NCI-H2029 treated with DMSO at 0.1 percent for 48 hours (cell line): ENCODE measurements around the gene TSC22D1.
"Not testable (repeated sequence)": the region's sequence is repeated elsewhere in the genome, so short reads cannot be mapped to it uniquely, and the experiment has no call there.

Experiments used
- DNase-seq: peaks from one replicate; lab custom pipeline; 2025; lab: John Stamatoyannopoulos, UW

TSC22D1 gene

DNA sequence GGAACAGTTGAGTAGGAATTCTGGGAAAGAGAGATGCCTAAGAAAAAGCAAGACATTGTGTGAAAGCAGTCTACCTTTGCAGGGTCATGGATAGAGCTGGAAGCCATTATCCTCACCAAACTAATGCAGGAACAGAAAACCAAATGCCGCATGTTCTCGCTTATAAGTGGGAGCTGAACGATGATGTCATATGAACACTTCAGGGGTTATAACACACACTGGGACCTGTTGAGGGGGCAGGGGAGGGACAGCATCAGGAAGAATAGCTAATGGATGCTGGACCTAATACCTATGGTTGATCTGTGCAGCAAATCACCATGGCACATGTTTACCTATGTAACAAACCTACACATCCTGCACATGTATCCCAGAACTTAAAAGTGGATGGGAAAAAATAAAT is 69.9 kb downstream of the TSC22D1 start:
- no peak for DNase-seq

DNA sequence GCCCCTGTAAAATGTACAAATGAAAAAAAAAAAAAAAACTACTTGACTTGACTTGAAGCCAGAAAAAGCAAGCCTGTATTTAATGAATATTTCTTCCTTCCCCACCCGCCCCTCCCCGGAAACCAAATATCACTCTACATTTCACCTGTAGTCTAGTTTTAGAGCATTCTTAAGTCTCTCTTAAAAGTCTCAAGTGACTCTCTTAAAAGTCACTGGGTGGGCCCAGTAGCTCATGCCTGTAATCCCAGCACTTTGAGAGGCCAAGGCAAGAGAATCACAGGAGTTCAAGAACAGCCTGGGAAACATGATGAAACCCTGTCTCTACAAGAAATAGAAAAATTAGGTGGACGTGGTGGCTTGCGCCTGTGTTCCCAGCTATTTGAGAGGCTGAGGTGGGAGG is 72.0 kb downstream of the TSC22D1 start:
- DNase-seq = no peak

DNA sequence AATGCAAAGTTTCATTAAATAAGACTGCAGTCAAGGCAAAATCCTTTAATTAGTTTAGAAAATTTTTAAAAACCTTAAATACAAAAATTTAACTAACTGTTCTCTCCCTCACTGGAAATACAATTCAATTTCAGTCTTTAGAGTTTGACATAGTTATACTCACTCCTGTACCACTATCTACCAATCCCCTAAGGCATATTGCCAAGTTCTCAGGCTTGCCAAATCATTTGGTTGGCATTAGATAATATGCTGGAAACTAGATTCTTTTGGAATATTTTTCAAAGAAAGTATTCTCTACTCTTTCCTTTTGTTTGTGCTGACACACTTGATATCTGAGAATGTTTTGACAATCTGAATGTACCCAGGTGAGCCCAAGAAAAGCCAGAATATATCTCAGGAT is 77.2 kb downstream of the TSC22D1 start:
- DNase-seq = no peak

DNA sequence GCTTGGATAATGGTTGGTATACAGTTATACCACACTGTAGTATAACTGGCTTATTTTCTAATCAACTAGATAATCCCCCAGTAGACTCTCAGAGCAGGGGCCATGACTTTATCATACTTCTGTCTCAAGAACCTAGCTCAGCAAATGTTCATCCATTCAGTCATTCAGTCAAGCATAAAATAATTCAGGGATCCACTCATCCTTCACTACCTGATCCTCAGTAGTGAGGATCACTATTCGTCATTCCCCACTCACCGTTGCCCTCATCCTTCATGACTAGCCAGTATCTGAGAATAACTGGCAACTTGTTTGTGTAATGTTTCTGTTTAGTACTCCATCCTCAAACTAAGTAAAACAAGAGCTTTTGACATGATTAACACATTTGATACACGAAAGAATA is 77.6 kb downstream of the TSC22D1 start:
- DNase-seq = no peak

DNA sequence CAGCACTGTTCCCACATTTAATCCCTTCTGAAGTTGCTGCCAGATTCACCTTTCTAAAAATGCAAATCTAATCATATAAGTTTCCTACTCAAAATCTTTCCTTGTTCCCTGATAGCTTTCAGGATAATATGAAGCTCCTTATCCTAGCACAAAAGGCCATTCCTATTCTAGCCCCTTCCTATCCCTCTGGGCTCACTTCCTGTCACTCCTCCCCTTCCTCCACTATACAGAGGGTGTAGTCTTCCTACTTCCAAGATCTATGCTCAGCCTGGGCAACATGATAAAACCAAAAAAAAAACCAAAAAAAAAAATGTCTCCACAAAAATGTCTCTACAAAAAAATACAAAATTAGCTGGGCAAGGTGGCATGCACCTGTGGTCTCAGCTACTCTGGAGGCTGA is 78.3 kb downstream of the TSC22D1 start:
- no peak for DNase-seq

DNA sequence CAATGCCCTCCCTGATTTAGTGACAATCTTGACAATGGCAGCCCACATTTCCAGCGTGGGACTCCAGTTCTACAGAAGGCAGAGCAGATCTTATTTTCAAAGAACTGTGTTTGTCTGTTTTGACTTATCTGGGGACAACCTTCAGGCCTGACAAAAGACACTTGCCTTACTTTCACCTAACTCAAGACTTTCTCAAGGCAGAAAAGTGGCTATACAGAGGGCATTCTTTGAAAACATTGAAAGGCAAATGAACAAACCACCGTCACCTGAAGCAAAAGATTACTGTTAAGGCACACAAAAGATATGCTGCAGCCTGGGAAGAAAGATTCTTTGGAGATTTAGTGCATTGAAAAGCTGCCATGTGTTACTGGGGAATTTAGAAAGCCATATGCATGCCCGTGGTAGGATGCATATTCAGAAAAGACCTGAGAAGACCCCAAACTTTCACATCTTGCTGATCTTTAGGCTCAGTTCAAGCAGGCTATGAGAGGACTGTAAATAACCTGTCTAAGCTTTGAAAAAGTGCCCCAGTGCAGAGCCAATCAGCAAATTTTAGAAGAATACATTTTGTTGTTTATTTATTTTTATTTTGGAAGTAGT is 82.8 kb downstream of the TSC22D1 start:
- no peak for DNase-seq

DNA sequence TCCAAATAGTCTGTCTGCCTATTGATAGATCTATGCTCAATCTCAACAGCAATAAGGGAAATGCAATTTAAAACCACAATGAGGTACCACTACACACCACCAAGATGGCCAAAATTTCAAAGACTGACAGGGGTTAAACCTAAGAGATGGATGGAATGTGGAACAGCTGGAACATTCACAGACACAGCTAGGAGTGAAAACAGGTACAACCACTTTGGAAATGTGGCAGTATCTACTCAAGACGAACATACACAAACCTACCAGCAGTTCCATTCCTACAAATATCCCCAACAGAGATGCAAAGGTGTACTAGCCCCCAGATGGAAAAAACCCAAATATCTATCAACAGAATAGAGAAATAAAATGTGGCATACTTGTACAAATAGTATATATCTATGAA is 86.4 kb downstream of the TSC22D1 start:
- no peak for DNase-seq

DNA sequence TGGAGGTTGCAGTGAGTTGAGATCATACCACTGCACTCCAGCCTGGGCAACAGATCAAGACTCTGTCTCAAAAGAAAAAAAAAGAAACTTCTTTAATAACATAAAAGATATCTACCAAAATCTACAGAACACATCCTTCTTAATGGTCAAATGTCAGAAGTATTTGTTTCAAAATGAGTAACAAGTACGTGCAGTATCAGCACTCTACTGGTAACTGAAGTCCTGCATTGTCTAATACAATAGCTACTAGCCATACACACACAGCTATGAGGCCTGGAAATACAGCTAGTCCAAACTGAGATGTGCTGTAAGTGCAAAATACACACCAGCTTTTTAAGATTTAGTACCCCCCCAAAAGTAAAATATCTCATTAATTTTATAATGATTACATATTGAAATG is 88.1 kb downstream of the TSC22D1 start:
- no peak for DNase-seq

DNA sequence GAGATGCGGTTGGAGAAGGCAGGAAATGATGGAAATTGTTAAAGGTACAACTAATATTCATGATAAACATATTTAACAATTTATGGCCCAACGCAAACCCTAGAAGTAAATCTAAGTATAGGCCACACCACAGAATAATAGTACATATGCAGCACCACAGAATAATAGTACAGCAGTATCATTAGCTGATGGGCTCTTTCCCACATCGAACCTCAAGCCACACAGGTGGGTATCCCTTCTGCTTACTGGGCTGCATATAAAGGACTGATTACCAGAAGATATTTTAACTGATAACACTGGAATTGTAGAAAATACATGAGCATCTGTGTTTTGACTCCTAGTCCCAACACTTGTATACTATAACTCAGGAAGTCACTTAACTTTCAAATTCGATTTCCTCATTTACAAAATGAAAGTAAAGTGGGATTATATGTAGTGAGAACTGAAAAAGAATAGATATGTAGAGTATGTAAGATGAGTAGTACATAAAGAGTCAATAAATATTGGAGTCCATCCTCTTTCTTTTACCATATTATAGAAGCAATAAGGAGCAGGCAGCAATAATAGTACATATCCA is 91.5 kb downstream of the TSC22D1 start:
- DNase-seq = no peak

DNA sequence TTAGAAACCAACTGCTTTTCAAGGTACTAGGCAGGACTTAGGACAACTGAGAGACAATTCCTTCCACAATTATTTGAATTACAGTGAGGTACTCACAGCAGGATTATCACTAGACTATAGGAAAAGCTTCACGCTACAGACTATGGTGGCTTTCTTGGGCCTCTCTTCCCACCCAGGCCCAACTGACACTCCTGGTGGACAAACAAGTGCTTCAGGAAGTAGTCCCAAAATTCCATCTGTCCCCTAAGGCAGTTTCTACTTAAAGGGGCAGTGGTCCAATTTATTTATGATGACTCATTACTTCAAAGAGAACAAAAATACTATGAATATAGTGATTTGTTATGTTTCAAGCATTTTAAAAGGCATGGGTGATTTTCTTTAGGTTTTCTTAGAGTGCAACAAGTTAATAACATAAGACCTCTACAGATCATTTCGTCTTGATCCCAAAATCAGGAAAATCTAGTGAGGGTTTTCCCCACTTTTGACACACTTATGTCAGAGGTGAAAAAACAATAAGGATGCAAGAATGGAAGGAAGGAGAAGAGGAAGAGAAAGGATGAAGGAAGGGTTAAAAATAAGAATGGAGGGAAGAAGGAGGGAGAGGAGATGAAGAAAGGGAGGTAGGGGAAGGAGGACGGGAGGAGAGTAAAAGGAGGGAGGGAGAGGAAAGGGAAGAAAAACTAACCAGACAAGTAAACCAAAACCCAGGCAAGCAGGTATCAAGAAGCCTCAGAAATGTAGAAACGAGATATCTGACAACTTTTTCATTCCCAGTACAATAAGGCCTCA is 101.8 kb downstream of the TSC22D1 start:
- DNase-seq = no peak

DNA sequence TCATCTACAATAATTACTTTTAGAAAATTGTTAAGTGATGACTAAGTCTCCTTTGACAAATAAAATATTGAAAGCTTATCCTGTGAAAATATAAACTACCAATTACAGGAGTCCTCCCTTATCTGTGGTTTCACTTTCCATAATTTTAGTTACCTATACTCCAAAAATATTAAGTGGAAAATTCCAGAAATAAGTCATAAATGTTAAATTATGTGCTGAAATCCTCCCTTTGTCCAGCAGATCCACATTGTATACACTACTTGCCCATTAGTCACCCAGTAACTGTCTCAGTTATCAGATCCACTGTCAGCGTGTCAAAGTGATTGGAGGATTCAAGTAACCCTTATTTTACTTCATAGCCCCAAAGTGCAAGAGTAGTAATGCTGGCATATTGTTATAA is 104.4 kb downstream of the TSC22D1 start:
- DNase-seq = no peak

DNA sequence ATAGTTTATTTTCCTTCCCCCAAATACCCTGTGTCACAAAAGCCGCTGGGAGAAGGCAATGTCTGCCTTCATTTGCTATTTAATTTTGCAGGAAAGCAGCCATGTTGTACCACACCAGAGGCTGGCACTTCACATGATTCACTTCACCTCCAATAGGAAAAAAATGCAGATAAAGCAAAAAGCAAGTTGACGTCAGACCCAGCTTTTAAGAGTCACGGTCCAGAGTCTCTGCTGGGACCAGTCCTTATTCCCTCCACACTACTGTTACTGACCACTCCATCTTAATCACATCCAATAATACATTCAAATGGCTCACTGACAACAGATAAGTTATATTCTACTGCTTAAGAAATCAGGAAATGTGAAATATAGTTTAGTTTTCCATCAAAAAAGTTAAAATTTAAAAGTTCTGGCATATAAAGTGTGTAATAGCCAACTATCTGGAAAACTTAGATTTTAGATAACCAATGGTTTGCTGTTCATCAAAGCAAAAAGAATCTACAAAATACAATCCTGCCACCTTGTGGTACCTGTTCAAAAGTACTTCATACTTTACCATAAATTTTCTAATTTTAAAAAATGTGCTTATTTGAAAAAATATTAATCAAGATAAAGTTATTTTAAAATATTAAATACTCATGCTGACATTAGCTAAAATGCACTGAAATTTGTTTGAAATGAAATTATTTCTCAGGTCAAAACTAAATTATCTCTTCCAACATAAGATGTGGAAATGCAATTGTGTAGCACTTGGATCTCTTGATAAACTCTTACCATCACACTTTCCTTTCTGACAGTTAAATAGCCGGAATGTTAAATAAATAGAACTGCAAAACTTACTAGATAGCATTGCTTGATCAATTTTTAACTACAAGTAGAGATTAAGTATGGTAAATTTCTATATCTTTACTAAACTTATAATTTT is 105.2 kb downstream of the TSC22D1 start:
- peak; percentile 3 for DNase-seq

DNA sequence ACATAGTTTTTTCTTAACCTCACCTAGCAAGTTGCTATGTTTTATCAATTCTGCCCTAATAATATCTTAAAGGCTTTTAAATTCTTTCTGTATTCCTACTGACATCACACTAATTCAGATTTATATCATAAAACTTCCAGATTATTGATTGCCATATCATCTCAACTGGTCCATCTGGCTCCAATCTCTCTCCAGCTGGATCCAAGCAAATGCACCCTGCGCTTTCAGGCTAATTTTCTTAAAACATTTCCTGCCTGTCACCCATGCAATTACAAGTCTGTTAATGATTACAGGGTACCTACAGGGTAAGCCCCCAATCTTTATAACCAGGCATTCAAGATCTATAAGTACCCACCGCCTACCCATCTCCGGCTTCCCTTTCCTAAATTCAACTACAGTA is 107.3 kb downstream of the TSC22D1 start:
- DNase-seq = no peak

DNA sequence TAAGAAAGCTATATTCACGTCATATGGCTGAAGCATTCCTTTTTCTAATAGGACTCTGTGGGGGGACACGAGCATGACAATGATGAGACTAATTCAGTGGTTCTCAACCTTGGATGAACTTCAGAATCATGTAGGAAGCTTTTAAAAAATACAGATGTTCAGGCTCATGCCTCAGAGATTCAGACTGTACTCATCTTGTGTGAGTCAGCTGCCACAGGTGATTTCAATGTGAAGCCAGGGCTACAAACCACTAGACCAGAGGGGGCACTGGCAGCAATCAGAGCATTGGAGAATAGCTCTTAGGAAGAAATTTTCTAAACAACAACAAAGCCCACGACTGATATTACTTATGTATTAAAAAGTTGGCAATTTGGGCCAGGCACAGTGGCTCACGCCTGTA is 110.8 kb downstream of the TSC22D1 start:
- no peak for DNase-seq

DNA sequence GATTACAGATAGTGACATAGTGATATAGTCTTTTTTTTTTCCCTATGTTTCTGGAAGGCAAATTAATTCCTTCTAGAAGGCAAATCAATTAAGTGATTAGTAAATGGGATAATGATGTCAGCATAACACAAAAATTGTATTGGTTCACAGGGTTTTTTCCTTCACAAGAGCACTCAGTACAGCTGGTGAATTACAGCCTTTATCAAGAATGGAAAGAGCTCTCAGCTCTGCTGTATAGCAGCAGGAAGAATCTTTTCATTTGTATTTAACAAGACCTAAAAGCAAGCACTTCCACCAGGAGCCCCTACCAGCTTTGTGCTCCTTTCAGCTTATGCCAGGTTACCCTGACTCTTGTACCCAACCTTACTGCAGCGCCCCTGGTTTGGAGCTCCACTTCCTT is 111.7 kb downstream of the TSC22D1 start:
- no peak for DNase-seq

DNA sequence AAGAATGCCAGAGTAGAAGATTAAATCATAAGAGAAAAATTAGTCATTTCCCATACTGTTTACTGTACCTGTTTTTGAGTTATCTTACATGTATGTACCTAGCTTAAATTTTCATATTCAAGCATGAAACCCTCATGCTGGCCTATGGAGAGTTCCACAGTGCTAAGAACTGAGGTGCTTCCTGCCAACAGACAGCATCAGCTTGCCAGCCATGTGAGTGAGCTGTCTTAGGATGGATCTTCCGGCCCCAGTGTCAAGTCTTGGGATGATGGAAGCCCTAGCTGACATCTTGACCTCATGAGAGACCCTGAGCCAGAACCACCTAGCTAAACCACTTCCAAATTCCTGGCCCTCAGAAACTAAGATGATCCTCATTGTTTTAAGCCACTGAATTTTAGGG is 112.4 kb downstream of the TSC22D1 start:
- no peak for DNase-seq

DNA sequence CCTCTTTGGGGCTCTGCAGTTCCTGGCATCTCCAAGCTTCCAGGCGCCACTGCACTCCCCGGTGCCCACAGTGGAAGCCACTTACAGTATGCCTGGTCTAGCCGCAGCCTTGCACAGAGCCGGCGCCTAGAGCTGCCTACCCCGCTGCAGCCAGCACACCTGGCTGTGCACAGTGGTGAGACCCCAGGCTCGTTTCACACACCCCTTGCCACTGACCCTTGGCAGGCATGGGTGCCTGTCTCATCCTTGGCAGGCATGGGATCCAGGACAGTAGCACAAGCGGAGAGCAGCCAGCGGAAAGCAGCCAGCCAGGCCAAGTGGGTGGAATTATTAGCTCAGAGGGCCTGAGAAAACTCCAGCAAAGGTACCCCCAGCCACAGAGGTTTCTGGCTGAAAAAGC is 116.5 kb downstream of the TSC22D1 start:
- DNase-seq = no peak

DNA sequence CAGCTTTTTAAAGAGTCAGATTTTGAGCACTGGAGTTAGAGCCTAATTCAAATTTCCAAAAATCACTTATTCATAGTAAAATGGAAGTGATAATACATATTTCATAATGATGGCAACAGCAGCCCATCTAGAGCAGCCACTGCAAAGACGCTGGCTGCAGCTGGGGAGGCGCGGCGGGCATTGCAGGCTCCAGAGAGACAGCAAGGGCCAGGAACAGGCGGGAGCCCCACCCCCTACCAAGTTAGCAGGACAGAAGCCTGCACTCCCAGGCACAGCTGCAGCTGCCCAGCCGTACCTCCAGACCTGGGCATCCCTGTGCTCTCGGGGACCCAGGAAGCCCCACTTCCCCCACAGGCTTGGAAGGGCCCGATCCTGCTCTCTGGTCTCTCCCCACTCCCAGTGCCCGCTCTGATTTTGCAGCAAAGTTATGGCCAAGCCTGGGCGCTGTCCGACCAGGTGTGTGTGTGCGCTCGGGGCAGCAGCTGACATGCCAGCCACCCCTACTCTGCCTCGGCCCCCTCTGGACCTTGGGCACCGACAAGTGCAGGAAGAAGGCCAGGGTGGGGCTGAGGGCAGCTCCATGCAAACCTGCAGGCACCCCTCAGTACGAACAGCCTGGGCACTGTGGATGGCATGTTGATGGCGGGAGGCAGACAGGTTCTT is 117.7 kb downstream of the TSC22D1 start:
- DNase-seq = no peak

DNA sequence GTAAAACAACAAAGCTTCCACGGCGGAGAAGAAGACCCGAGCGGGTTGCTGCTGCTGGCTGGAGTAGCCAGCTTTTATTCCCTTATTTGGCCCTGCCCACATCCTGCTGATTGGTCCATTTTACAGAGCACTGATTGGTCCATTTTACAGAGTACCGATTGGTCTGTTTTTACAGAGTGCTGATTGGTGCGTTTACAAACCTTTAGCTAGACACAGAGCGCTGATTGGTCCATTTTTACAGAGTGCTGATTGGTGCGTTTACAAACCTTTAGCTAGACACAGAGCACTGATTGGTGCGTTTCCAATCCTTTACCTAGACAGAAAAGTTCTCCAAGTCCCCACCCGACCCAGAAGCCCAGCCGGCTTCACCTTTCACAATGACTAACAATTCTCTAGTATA is 119.9 kb downstream of the TSC22D1 start:
- not testable (repeated sequence) for DNase-seq

DNA sequence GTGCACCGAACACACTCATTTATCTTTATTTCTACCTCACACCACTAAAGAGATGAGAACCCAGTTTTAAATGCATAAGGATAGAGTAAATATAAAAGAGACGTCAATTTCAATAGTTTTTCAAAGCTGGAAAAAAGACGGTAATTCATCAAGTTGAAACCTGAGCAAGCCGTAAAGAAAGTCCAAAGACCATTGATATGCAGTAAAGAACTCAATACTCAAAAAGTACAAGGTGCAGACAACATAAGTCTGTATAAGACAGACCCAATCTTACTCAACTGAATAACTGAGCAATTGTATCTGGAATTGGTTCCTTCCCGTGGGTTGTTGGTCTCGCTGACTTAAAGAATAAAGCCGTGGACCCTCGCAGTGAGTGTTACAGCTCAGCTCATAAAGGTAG is 120.4 kb downstream of the TSC22D1 start:
- DNase-seq = no peak

DNA sequence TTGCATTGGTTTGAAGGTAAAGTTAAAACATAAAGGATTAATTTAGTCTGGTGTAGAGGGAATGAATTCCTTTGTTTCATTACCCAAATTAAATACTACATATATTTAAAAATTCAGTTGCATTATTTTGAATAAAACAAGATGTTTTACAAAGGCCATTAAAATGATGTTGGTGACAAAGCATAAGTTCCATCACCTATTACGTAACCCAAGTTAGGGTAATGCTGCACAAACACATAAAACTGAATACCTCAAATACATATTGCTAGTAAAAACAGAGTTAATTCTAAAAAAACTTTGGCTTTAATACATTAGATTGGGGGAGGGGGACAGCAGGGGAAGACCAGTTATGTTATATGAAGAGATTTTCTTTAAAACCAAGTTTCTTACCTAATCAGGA is 122.2 kb downstream of the TSC22D1 start:
- no peak for DNase-seq

DNA sequence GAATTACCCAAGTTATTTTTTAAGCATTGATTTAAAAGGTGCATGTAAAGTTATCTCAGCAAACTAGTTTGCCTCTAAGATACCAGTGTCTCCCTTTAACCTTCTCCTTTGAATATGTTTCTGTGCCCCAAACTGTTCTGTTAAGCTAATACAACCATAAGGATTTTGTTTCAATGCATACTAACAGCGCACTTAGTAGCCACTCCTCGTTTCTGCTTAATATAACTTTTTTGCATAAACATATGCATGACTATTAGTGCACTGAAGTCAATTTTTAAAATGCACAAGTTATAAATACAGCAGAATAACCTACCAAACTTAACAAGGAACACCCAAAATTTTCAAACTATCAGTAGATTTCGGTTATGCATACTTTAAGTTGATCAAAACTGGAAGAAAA is 123.1 kb downstream of the TSC22D1 start:
- no peak for DNase-seq
